H9 (cell line): ENCODE results near the gene WSCD1. TPM values are rescaled to one million over a fixed set of nuclear protein-coding genes. Genes with fewer than 3 reads are reported as not detected.

Experiments used
- DNase-seq: peaks from one replicate; pipeline ENCODE4 v3.0.0-alpha.2; 2017
- H2AFZ ChIP-seq: one replicate; pipeline ENCODE4 v1.6.1; 2013; ENCODE audit warnings: mild to moderate bottlenecking, low read length, control low read depth, moderate library complexity
- H2AK5ac ChIP-seq: 2 replicates; pipeline ENCODE4 v1.6.1; 2013; ENCODE audit warnings: low read length, control low read depth, mixed read lengths; ENCODE audit not compliant: insufficient read length
- H2BK120ac ChIP-seq: one replicate; pipeline ENCODE4 v1.6.1; 2013; ENCODE audit warnings: low read depth, mild to moderate bottlenecking, low read length, control low read depth, inconsistent platforms; ENCODE audit not compliant: poor library complexity, severe bottlenecking
- H2BK12ac ChIP-seq: 2 replicates; pipeline ENCODE4 v1.6.1; 2013; ENCODE audit warnings: low read length, control low read depth, mixed read lengths, low read depth; ENCODE audit not compliant: insufficient read length
- H2BK15ac ChIP-seq: 2 replicates; pipeline ENCODE4 v1.6.1; 2013; ENCODE audit warnings: low read depth, low read length, control low read depth
- H2BK20ac ChIP-seq: one replicate; pipeline ENCODE4 v1.6.1; 2013; ENCODE audit warnings: low read depth, mild to moderate bottlenecking, low read length, control low read depth, inconsistent platforms; ENCODE audit not compliant: poor library complexity, severe bottlenecking
- H2BK5ac ChIP-seq: 2 replicates; pipeline ENCODE4 v1.6.1; 2013; ENCODE audit warnings: low read length, control low read depth, mixed read lengths; ENCODE audit not compliant: insufficient read length
- H3K14ac ChIP-seq: 2 replicates; pipeline ENCODE4 v1.6.1; 2013; ENCODE audit warnings: low read length, control low read depth; ENCODE audit not compliant: insufficient read depth
- H3K18ac ChIP-seq: 2 replicates; pipeline ENCODE4 v1.6.1; 2013; ENCODE audit warnings: low read depth, mild to moderate bottlenecking, mixed read lengths, low read length, control low read depth; ENCODE audit not compliant: insufficient read length
- H3K23ac ChIP-seq: 2 replicates; pipeline ENCODE4 v1.6.1; 2013; ENCODE audit warnings: low read length, control low read depth, mixed read lengths, low read depth; ENCODE audit not compliant: insufficient read length
- H3K23me2 ChIP-seq: 2 replicates; pipeline ENCODE4 v1.6.1; 2013; ENCODE audit warnings: low read depth, mild to moderate bottlenecking, mixed read lengths, low read length, control low read depth; ENCODE audit not compliant: insufficient read length, poor library complexity, severe bottlenecking
- H3K27ac ChIP-seq: 2 replicates; pipeline ENCODE4 v1.5.1; 2013; ENCODE audit warnings: low read length, control low read depth, mixed read lengths, low read depth; ENCODE audit not compliant: insufficient read length
- H3K27me3 ChIP-seq: 2 replicates; pipeline ENCODE4 v1.6.1; 2013; ENCODE audit warnings: low read length, control low read depth, inconsistent platforms; ENCODE audit not compliant: insufficient read depth
- H3K4ac ChIP-seq: 2 replicates; pipeline ENCODE4 v1.6.1; 2013; ENCODE audit warnings: low read depth, mild to moderate bottlenecking, control low read depth, inconsistent platforms, low read length, moderate library complexity
- H3K4me1 ChIP-seq: 2 replicates; pipeline ENCODE4 v1.6.1; 2013; ENCODE audit warnings: low read length, control low read depth, inconsistent platforms; ENCODE audit not compliant: insufficient read depth
- H3K4me2 ChIP-seq: 2 replicates; pipeline ENCODE4 v1.6.1; 2013; ENCODE audit warnings: low read length, control low read depth, mixed read lengths; ENCODE audit not compliant: insufficient read length, insufficient read depth
- H3K56ac ChIP-seq: 2 replicates; pipeline ENCODE4 v1.6.1; 2013; ENCODE audit warnings: low read depth, mild to moderate bottlenecking, mixed read lengths, low read length, control low read depth; ENCODE audit not compliant: insufficient read length
- H3K79me1 ChIP-seq: 2 replicates; pipeline ENCODE4 v1.6.1; 2013; ENCODE audit warnings: low read depth, mild to moderate bottlenecking, moderate library complexity, low read length, control low read depth, inconsistent platforms; ENCODE audit not compliant: insufficient read depth, poor library complexity, severe bottlenecking
- H3K79me2 ChIP-seq: 2 replicates; pipeline ENCODE4 v1.6.1; 2013; ENCODE audit warnings: low read length, control low read depth, inconsistent platforms; ENCODE audit not compliant: insufficient read depth
- H3K9ac ChIP-seq: 2 replicates; pipeline ENCODE4 v1.6.1; 2013; ENCODE audit warnings: low read length, control low read depth, mixed read lengths; ENCODE audit not compliant: insufficient read length; ENCODE audit errors: extremely low read depth
- H3K9me3 ChIP-seq: one replicate; pipeline ENCODE4 v1.6.1; 2013; ENCODE audit warnings: low read depth, low read length, inconsistent platforms; ENCODE audit not compliant: control insufficient read depth
- H3T11ph ChIP-seq: one replicate; pipeline ENCODE4 v1.6.1; 2013; ENCODE audit warnings: mild to moderate bottlenecking, low read length, control low read depth, inconsistent platforms
- H4K20me1 ChIP-seq: one replicate; pipeline ENCODE4 v1.6.1; 2013; ENCODE audit not compliant: control insufficient read depth, insufficient read length, insufficient read depth
- H4K5ac ChIP-seq: 2 replicates; pipeline ENCODE4 v1.6.1; 2013; ENCODE audit warnings: low read depth, mild to moderate bottlenecking, mixed read lengths, low read length, control low read depth; ENCODE audit not compliant: insufficient read length
- H4K8ac ChIP-seq: replicated peaks from 2 replicates; pipeline ENCODE4 v1.6.1; 2013; ENCODE audit warnings: low read length, control low read depth, mixed read lengths, low read depth; ENCODE audit not compliant: insufficient read length
- H4K91ac ChIP-seq: 2 replicates; pipeline ENCODE4 v1.6.1; 2013; ENCODE audit warnings: low read depth, mild to moderate bottlenecking, moderate library complexity, mixed read lengths, low read length, control low read depth; ENCODE audit not compliant: insufficient read length
- H3K27ac Mint-ChIP-seq, 3 experiments: 2 replicates in 2 of 3; 3 replicates in 1 of 3; pipeline ENCODE4 v1.8.0; 2020 to 2021; ENCODE audit warnings: mixed read lengths in 3 of 3, mild to moderate bottlenecking in 1 of 3, moderate library complexity in 1 of 3
- H3K27me3 Mint-ChIP-seq: 2 replicates; pipeline ENCODE4 v1.8.0; 2021; ENCODE audit warnings: low read depth, mild to moderate bottlenecking, moderate library complexity, mixed read lengths
- H3K36me3 Mint-ChIP-seq, 3 experiments: 2 replicates in 2 of 3; 3 replicates in 1 of 3; pipeline ENCODE4 v1.8.0; 2020 to 2021; ENCODE audit warnings: low read depth in 3 of 3, mixed read lengths in 3 of 3; ENCODE audit not compliant: insufficient read depth in 1 of 3
- H3K4me1 Mint-ChIP-seq, 2 experiments: 2 replicates each; pipeline ENCODE4 v1.8.0; 2020; ENCODE audit warnings: mixed read lengths in 2 of 2
- H3K4me3 Mint-ChIP-seq, 2 experiments: 2 replicates in 1 of 2; 3 replicates in 1 of 2; pipeline ENCODE4 v1.8.0; 2020 to 2021; ENCODE audit warnings: mild to moderate bottlenecking in 2 of 2, mixed read lengths in 2 of 2, moderate library complexity in 1 of 2
- H3K9me3 Mint-ChIP-seq, 2 experiments: 2 replicates in 1 of 2; 3 replicates in 1 of 2; pipeline ENCODE4 v1.8.0; 2020; ENCODE audit warnings: mild to moderate bottlenecking in 2 of 2, mixed read lengths in 2 of 2, moderate library complexity in 1 of 2
- WGBS: extraction: QIAGEN DNeasy Blood & Tissue Kit; methylation state at CpG from one replicate; pipeline ENCODE4 v1.1.7; 2013; ENCODE audit warnings: missing lambda C conversion rate, low lambda C conversion rate, mixed read lengths; ENCODE audit not compliant: insufficient read length; ENCODE audit errors: extremely low coverage; 5-methylcytosine and 5-hydroxymethylcytosine counted together
- total RNA-seq: library from RNA; stranded (reverse); gene quantifications from 2 replicates; pipeline ENCODE4 v1.2.1, GENCODE V29; 2021
- TF ChIP-seq, protein P1 (sequence below): fragments of 200-600 bp; sonication (generic); conservative IDR thresholded peaks from 3 replicates; pipeline ENCODE4 v1.8.0; 2021; ENCODE audit warnings: antibody characterized with exemption, mild to moderate bottlenecking

Gene WSCD1
- total RNA-seq, 1 experiment from 2014 or later = 33.6 TPM

DNA sequence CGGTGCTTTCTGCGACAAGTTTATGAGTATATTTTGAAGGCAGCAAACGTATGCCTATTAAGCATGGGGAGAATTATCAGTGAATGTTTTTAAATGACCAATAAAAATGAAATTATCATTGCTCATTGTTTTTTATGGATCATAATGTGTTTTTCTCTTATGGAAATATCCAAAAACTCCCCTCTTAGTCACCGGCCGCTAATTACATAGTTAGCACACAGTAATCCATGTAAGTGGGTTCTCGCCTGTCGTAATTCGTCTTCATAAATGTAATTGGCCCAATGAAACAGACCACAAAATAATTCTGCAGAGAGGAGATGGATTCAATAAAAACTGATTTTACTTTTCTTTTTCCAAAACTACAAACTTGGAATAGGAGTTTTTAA is 69.3 kb downstream of the WSCD1 start:
- TF ChIP-seq, protein P1, sequence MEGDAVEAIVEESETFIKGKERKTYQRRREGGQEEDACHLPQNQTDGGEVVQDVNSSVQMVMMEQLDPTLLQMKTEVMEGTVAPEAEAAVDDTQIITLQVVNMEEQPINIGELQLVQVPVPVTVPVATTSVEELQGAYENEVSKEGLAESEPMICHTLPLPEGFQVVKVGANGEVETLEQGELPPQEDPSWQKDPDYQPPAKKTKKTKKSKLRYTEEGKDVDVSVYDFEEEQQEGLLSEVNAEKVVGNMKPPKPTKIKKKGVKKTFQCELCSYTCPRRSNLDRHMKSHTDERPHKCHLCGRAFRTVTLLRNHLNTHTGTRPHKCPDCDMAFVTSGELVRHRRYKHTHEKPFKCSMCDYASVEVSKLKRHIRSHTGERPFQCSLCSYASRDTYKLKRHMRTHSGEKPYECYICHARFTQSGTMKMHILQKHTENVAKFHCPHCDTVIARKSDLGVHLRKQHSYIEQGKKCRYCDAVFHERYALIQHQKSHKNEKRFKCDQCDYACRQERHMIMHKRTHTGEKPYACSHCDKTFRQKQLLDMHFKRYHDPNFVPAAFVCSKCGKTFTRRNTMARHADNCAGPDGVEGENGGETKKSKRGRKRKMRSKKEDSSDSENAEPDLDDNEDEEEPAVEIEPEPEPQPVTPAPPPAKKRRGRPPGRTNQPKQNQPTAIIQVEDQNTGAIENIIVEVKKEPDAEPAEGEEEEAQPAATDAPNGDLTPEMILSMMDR = no peak
- no peak overlapping the region for H3K4ac ChIP-seq
- H3K56ac ChIP-seq = no peak overlapping the region
- no peak overlapping the region for H3K23ac ChIP-seq
- no peak overlapping the region for H2AK5ac ChIP-seq
- no peaks in the 10 kb centered on the region for H3K79me1 ChIP-seq
- H4K91ac ChIP-seq = no peak overlapping the region
- H2BK15ac ChIP-seq = no peak overlapping the region
- H3K23me2 ChIP-seq = no peaks in the 10 kb centered on the region
- H3K27me3 ChIP-seq = no peaks in the 10 kb centered on the region
- no peaks in the 10 kb centered on the region for H3K79me2 ChIP-seq
- H3K4me1 ChIP-seq = peaks cover 16% of the 10 kb centered on the region; the same call in 1 of the 2 replicates
- H3T11ph ChIP-seq = no peak overlapping the region
- no peak overlapping the region for H2AFZ ChIP-seq
- no peak overlapping the region for H3K27ac ChIP-seq
- no peaks in the 10 kb centered on the region for H3K36me3 Mint-ChIP-seq
- no peak overlapping the region for H2BK12ac ChIP-seq
- H4K20me1 ChIP-seq = no peaks in the 10 kb centered on the region
- no peak overlapping the region for H3K4me3 Mint-ChIP-seq
- H3K27ac Mint-ChIP-seq = peak overlapping the region in 2 of 3 experiments; percentile 52 to 88; a peak in 3 of 7 replicates
- H3K4me2 ChIP-seq = no peak overlapping the region
- no peak overlapping the region for H4K8ac ChIP-seq
- peaks cover 34 to 38% of the 10 kb centered on the region in 2 experiments for H3K4me1 Mint-ChIP-seq
- no peak overlapping the region for H3K14ac ChIP-seq
- H4K5ac ChIP-seq = no peak overlapping the region
- H3K27me3 Mint-ChIP-seq = peaks cover 2% of the 10 kb centered on the region; the same call in 1 of the 2 replicates
- no peak overlapping the region for H3K9ac ChIP-seq
- no peak overlapping the region for H3K18ac ChIP-seq
- no peak overlapping the region for H2BK20ac ChIP-seq
- no CpG with 5 or more reads among the region's 8 CpGs for WGBS
- H3K9me3 ChIP-seq = no peaks in the 10 kb centered on the region
- no peak overlapping the region for H2BK120ac ChIP-seq
- H2BK5ac ChIP-seq = no peak overlapping the region
- DNase-seq = no peak
- H3K9me3 Mint-ChIP-seq = peaks cover 2 to 3% of the 10 kb centered on the region in 2 experiments; a peak in 2 of 5 replicates
